Fibroblast of lung (primary cell): Measurements from ENCODE around the gene CFAP57. TPM values are rescaled to one million over a fixed set of nuclear protein-coding genes. Genes with fewer than 3 reads are reported as not detected.

Experiments used
- DNase-seq, 2 donors: peaks; one replicate each; pipeline versions ENCODE4 v3.0.0 to v3.0.0-alpha.2; 2010; ENCODE audit warnings: low read depth in 2 of 2
- H2AFZ ChIP-seq: 2 replicates; pipeline ENCODE4 v1.5.1; 2012; ENCODE audit warnings: low read length, control low read depth, inconsistent platforms
- H3K27ac ChIP-seq: 2 replicates; pipeline ENCODE4 v1.5.1; 2011; ENCODE audit warnings: low read length, control low read depth; ENCODE audit not compliant: insufficient read depth
- H3K27me3 ChIP-seq: 2 replicates; pipeline ENCODE4 v1.5.1; 2011; ENCODE audit warnings: mild to moderate bottlenecking, low read length; ENCODE audit not compliant: control insufficient read depth, insufficient read depth
- H3K36me3 ChIP-seq: 2 replicates; pipeline ENCODE4 v1.5.1; 2011; ENCODE audit warnings: low read length; ENCODE audit not compliant: control insufficient read depth, insufficient read depth
- H3K4me1 ChIP-seq: 2 replicates; pipeline ENCODE4 v1.5.1; 2011; ENCODE audit warnings: low read length; ENCODE audit not compliant: control insufficient read depth, insufficient read depth; ENCODE audit errors: extremely low read depth
- H3K4me2 ChIP-seq: 2 replicates; pipeline ENCODE4 v1.5.1; 2011; ENCODE audit warnings: low read length, control low read depth; ENCODE audit not compliant: insufficient read depth; ENCODE audit errors: extremely low read depth
- H3K4me3 ChIP-seq, 4 experiments: fragments of 200-600 bp in 1 of 4; sonication (generic) in 1 of 4; replicated peaks in 1 of 4; 2 replicates each; pipeline ENCODE4 v1.5.1; 2011 to 2016; ENCODE audit warnings: low read length in 4 of 4, low read depth in 3 of 4, mild to moderate bottlenecking in 3 of 4, control low read depth in 2 of 4, inconsistent platforms in 1 of 4, mixed read lengths in 1 of 4; ENCODE audit not compliant: insufficient read depth in 1 of 4; ENCODE audit errors: control extremely low read depth in 1 of 4
- H3K79me2 ChIP-seq: 2 replicates; pipeline ENCODE4 v1.5.1; 2012; ENCODE audit warnings: mild to moderate bottlenecking, low read length, inconsistent platforms; ENCODE audit not compliant: control insufficient read depth, insufficient read depth
- H3K9ac ChIP-seq: 2 replicates; pipeline ENCODE4 v1.5.1; 2011; ENCODE audit warnings: mild to moderate bottlenecking, low read length, control low read depth; ENCODE audit not compliant: insufficient read depth
- H3K9me3 ChIP-seq: 2 replicates; pipeline ENCODE4 v1.5.1; 2012; ENCODE audit warnings: low read depth, low read length; ENCODE audit not compliant: control insufficient read depth, insufficient read depth
- H4K20me1 ChIP-seq: 2 replicates; pipeline ENCODE4 v1.5.1; 2011; ENCODE audit warnings: low read length; ENCODE audit not compliant: control insufficient read depth, insufficient read depth; ENCODE audit errors: extremely low read depth
- EZH2 ChIP-seq: IDR thresholded peaks from 2 replicates; pipeline ENCODE4 v1.5.1; 2012; ENCODE audit warnings: low read length, control low read depth, mild to moderate bottlenecking; ENCODE audit errors: missing control alignments
- polyA plus RNA-seq, 2 donors: library from polyadenylated mRNA; depleted of rRNA in 1 of 2; stranded (reverse) in 1 of 2; unstranded in 1 of 2; fragments of >200 nt; gene quantifications; 2 replicates each; pipeline ENCODE4 v1.2.1, GENCODE V29; 2011 to 2012; ENCODE audit warnings: missing spikeins in 1 of 2
- total RNA-seq: library from RNA; depleted of rRNA; stranded (reverse); fragments of >200 nt; gene quantifications from 2 replicates; pipeline ENCODE4 v1.2.1, GENCODE V29; 2014
- TF ChIP-seq, protein P1 (sequence below), 2 donors: IDR thresholded peaks in 1 of 2; conservative IDR thresholded peaks in 1 of 2; 1 replicate in 1 of 2; 2 replicates in 1 of 2; pipeline ENCODE4 v1.5.1; 2011 to 2012; ENCODE audit warnings: low read length in 2 of 2, control low read depth in 1 of 2, inconsistent platforms in 1 of 2, low read depth in 1 of 2, mild to moderate bottlenecking in 1 of 2

Gene CFAP57
- total and polyA plus RNA-seq, 2 donors (not counting 1 experiment from before 2014, with no cell fraction given), result 0.17 to 0.22 TPM

DNA sequence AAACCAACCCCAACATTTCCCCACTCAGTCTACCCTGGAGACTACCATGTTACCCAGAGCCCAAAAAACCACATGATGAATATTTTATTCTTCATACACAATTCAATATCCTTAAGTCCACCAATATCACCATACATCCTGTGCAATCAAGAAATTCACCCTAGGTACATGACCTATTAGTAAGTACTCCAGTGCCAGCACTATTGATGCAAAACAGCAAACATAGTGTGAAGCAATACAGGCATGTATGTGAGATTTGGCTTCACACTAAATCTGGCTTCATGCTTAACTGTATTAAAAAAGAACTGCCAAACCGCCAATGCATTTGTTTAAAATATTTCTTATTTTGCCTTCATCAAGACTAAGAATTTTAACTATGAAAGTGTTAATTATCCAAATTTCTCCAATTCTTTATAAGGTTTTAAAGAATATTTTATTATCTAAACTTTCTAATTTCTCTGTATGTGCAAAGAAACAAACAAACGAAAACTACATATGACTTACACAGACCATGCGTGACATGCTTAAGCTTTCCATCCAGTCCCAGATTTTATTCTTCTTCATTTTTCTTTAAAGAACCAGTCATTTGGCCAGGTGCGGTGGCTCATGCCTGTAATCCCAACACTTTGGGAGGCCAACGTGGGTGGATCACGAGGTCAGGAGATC is 75.3 kb downstream of the CFAP57 start:
- TF ChIP-seq, protein P1, sequence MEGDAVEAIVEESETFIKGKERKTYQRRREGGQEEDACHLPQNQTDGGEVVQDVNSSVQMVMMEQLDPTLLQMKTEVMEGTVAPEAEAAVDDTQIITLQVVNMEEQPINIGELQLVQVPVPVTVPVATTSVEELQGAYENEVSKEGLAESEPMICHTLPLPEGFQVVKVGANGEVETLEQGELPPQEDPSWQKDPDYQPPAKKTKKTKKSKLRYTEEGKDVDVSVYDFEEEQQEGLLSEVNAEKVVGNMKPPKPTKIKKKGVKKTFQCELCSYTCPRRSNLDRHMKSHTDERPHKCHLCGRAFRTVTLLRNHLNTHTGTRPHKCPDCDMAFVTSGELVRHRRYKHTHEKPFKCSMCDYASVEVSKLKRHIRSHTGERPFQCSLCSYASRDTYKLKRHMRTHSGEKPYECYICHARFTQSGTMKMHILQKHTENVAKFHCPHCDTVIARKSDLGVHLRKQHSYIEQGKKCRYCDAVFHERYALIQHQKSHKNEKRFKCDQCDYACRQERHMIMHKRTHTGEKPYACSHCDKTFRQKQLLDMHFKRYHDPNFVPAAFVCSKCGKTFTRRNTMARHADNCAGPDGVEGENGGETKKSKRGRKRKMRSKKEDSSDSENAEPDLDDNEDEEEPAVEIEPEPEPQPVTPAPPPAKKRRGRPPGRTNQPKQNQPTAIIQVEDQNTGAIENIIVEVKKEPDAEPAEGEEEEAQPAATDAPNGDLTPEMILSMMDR (conservative IDR thresholded peaks at IDR 0.05 in 1 of 2, IDR thresholded peaks at IDR 0.05 in 1 of 2; ENCODE audit: low read depth in 1 of 2, low read length in 2 of 2), result no peak
- no peak for TF ChIP-seq EZH2
- H3K4me3 ChIP-seq, result no peak overlapping the region
- no peaks in the 10 kb centered on the region for H3K79me2 ChIP-seq
- H3K4me1 ChIP-seq, result no peaks in the 10 kb centered on the region
- H2AFZ ChIP-seq, result no peak overlapping the region
- H3K9ac ChIP-seq, result no peak overlapping the region
- DNase-seq, result no peak
- no peak overlapping the region for H3K27ac ChIP-seq
- no peaks in the 10 kb centered on the region for H3K36me3 ChIP-seq
- H3K27me3 ChIP-seq, result no peaks in the 10 kb centered on the region
- H3K4me2 ChIP-seq, result no peak overlapping the region
- no peaks in the 10 kb centered on the region for H4K20me1 ChIP-seq
- H3K9me3 ChIP-seq, result no peaks in the 10 kb centered on the region

DNA sequence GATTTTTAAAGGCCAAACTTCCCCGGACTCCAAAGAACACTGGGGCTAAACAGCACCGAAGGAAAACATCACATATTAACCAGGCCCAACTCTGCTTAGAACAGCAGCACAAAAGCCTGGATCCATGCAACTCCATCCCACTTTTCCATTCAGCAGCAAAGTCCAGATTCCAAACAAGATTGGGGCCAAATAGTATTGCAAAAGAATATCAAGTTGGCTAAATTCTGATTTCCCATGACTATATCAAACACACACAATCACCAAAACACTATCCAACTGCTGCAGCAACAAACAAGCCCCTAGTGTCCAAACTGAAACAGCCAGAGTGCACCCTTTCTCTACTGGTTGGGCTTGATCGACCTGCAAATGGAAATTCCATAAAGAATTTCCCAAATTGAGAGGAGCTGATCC is 78.2 kb downstream of the CFAP57 start:
- Histone ChIP-seq H3K27me3 (peaks cover 8% of the 10 kb centered on the region), H3K27ac (no peak overlapping the region), H3K79me2 (no peaks in the 10 kb centered on the region), H3K4me3 (no peak overlapping the region), H2AFZ (no peak overlapping the region), H3K9me3 (no peaks in the 10 kb centered on the region), H3K4me1 (no peaks in the 10 kb centered on the region), H3K36me3 (no peaks in the 10 kb centered on the region), H4K20me1 (no peaks in the 10 kb centered on the region), H3K4me2 (no peak overlapping the region), H3K9ac (no peak overlapping the region)
- TF ChIP-seq, protein P1 (conservative IDR thresholded peaks at IDR 0.05 in 1 of 2, IDR thresholded peaks at IDR 0.05 in 1 of 2; ENCODE audit: low read depth in 1 of 2, low read length in 2 of 2), result no peak
- TF ChIP-seq EZH2, result no peak
- no peak for DNase-seq

DNA sequence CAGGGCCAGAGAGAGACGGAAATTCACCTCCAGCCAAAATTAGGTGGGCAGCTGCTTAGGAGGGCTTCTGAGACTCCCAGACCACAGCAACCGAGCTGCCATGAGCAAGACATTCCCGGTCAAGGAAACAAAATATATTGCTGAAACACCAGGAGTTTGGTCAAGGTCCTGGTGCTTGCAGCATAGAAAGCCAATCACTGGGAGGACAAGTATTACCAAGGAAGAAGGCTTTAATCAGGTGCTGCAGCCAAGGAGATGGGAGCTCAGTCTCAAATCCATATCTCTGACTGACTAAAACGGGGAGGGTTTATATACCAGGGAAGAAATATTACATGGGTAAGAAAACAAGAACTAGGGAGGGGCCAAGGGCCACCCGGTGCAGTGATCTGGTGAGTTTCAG is 78.9 kb downstream of the CFAP57 start:
- no peak overlapping the region for H3K27ac ChIP-seq
- no peak overlapping the region for H3K4me3 ChIP-seq
- no peaks in the 10 kb centered on the region for H3K4me1 ChIP-seq
- H3K27me3 ChIP-seq, result peaks cover 8% of the 10 kb centered on the region
- no peaks in the 10 kb centered on the region for H3K9me3 ChIP-seq
- H3K4me2 ChIP-seq, result no peak overlapping the region
- H4K20me1 ChIP-seq, result no peaks in the 10 kb centered on the region
- TF ChIP-seq EZH2, result no peak
- TF ChIP-seq, protein P1 (conservative IDR thresholded peaks at IDR 0.05 in 1 of 2, IDR thresholded peaks at IDR 0.05 in 1 of 2; ENCODE audit: low read depth in 1 of 2, low read length in 2 of 2), result no peak
- no peak overlapping the region for H3K9ac ChIP-seq
- H2AFZ ChIP-seq, result no peak overlapping the region
- H3K36me3 ChIP-seq, result no peaks in the 10 kb centered on the region
- DNase-seq, result no peak
- H3K79me2 ChIP-seq, result no peaks in the 10 kb centered on the region
